Occipital lobe (tissue), 2 donors: ENCODE results near the gene CCDC171. TPM values are rescaled to one million over a fixed set of nuclear protein-coding genes. Genes with fewer than 3 reads are reported as not detected.

ENCODE experiments used
- DNase-seq: peaks from one replicate; lab custom pipeline; 2025; lab: John Stamatoyannopoulos, UW
- total RNA-seq: library from RNA; depleted of rRNA; stranded (reverse); fragments of >200 nt; gene quantifications from one replicate; pipeline ENCODE4 v1.2.3, GENCODE V29; 2014

Gene CCDC171
- total RNA-seq, 1 donor from 2014 or later: 56.5 TPM

DNA sequence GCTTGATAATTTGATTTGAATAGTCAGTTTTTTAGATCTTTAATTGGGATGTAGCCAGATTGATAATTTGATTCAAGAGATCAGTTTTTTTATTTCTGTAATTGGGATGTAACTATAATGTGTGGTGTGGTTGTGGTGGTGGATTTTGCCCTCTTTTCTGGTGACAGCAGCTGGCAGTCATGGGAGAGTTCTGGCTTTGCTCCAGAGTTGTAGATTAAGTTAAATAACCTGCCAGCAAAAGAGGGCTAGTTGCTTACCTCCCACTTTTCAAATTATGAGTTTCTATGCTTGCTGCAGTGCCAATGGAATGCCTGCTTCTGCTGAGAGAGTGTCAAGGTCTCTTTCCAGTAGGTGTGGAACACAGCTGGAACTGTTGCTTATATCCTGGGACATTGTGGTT, 315.1 kb downstream of the CCDC171 start:
- no peak for DNase-seq

DNA sequence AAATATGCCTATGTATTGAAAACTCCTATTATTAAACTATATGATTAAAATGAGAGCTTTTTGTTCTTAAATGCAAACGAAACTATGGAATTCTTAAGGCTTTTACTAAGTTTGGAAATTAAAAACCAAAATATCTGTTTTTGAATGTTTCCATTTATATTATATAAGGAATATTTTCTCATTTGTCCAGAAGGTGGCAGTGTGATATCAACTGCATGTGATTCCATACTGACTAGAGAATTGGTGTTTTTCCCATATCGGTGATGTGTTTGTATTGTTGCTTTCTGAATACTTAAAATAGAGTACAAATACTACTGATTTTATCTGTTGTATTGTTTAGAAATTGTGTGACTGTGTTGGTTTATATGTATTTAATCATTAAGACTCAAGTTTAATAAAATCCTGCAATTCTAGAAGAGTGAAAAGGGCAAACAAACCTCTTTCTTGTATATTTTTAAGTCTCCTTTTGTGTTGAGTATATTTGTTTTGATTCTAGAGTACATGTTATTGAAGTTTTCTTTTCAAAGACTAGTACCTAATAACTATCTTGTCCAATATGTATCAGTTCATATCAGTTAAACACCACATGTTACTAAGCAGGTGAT, 320.8 kb downstream of the CCDC171 start:
- no peak for DNase-seq

DNA sequence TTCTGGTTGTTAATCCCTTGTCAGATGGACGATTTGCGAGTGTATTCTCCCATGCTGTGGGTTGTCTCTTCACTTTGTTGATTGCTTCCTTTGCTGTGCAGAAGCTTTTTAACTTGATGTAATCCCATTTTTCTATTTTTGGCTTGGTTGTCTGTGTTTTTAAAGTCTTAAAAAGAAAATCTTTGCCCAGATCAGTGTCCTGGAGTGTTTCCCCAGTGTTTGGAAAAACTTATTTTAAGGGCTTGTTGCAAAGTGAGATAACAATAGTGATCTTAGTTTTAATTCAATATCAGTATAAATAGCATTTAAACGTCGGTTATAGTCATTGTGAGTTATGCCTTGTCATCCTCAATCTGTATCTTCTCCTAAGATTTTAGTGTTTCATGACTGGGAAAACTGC, 329.5 kb downstream of the CCDC171 start:
- DNase-seq: no peak

DNA sequence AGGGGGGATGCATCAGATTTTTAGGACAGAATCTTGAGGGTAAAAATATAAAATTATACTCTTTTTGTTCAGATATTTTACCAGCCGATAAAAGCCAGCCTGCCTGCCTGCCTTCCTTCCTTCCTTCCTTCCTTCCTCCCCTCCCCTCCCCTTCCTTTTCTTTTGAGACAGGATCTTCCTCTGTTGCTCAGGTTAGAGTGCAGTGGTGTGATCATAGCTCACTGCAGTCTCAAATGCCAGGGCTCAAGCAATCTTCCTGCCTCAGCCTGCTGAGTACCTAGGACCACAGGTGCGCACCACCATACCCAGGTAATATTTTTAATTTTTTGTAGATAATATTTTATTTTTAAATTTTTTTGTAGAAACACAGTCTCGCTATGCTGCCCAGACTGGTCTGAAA, 330.0 kb downstream of the CCDC171 start:
- DNase-seq: no peak

DNA sequence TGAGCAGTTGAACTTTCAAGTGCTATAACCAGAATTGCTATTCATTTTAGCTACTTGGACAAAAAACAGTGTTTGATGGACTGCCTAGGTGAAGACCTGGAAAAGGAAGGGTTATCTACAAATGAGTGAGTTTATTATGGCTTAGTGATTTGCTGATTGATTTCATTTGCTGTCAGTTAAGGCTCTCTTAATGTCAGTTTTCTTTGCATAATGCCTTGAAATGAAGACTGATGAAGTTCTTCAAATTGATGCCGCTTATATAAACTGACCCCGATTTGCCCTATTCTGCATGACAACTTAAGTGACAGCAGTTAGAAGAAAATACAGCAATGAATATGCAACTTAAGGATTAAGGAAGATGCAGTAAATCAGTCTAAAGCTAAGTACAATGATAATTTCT, 332.6 kb downstream of the CCDC171 start:
- DNase-seq: no peak

DNA sequence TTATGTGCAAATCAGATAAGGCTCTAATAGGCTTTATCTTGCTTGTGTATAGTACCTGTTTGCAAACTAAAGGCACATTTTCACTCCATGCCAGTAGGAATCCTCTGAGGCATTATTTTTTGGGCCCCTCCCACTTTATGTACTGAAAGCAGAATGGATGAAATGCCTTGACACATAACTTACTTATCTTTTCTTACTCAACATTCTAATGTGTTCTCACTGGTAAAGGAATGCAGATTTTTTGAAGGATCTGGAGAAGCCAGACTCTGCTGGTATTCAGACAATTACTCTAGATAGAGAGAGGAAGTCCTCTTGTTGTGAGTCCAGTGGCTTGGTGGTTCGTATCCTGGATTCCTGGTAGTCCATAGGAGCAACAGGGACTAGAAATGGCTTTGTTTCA, 336.7 kb downstream of the CCDC171 start:
- DNase-seq: no peak

DNA sequence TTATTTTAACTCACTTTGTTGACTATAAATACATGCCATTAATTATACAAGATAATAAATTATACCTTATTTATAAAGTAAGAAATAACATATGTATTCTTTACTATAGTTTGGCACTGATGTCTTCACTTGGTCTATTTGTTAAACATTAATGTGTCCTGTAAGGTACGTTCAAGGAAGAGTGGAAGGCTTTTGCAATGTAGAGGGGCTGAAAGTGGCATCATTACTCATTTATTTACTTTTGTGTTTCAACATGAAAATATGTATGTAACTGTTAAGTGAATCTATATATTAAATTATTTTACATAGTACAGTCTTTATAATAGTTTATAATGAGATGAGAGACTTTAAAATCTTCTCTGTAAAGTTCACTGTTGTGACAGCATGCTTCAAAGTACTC, 348.7 kb downstream of the CCDC171 start:
- no peak for DNase-seq

DNA sequence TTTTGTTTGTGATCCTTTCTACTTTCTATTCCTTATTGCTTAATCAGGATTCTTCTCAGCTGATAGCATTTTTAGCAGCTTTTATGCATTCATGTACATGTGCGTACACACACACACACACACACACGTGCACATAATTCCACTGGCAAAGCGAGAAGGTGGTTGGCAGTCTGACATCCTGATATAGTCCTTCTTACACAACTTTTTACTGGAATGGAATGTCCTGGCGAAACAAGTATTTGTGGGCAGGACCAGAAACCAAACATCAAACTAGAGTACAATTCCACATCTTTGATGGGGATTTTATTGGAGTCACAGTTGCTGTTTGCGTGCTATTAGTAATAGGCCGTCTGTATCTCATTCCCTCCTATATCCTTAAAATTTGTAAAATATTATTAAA, 356.5 kb downstream of the CCDC171 start:
- DNase-seq: no peak

DNA sequence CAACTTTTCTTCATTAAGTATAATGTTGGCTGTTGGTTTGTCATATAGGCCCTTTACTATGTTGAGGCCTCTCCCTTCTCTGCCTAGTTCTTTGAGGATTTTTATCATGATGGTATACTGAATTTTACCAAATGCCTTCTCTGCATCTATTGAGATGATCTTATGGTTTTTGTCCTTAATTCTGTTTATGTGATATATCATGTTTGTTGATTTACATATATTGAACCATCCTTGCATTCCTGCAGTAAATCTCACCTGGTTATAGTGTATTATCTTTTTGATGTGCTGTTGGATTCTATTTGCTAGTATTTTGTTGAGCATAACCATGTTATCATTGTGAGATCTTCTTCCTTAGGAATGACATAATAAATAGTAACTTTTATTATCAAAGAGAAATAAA, 362.9 kb downstream of the CCDC171 start:
- no peak for DNase-seq

DNA sequence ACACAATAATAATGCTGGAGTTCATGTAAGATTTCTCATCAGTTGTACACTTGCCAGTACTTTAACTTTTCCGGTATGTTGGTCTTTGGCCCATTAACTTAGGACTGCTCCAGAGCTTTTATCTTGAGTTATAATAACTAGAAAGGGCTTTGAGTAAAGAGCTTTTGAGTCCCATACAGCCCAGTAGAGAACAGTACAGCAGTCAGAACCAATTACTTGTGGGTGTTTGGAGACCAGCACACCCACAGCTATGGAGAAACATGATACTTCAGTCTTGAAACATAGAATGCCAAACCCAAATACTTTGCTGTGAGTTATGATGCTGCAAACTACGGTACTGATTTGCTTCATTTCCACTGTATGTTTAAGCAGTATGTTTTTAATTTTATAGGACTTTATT, 374.3 kb downstream of the CCDC171 start:
- no peak for DNase-seq

DNA sequence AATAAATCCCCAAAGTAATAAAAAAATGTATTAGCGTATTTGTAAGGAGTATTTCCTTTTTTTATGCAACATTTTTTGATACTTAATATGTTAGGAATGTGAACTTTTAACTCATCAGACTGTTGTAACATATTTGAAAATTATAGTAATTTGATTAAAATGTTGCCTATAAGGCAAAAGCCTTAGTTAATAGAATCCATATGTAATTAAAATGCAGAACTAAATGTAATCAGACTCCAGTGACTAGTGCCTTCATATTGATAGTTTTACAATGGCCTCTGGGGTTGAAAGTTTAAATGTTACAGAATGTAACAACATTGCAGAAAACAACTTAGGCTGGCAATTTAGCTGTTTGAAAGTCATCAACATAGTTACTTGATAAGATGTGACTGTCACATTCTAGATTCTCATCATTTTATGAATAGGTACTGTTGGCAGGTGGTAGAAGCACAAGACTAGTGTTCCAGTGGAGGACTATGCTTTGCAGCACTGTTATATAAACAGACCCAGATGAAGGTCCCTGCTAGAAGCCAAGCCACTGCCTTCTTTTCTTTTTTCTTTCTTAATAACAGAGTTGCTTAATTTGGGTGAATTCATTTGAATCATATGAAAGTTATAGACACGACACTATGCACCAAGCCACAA, 382.9 kb downstream of the CCDC171 start:
- DNase-seq: no peak

DNA sequence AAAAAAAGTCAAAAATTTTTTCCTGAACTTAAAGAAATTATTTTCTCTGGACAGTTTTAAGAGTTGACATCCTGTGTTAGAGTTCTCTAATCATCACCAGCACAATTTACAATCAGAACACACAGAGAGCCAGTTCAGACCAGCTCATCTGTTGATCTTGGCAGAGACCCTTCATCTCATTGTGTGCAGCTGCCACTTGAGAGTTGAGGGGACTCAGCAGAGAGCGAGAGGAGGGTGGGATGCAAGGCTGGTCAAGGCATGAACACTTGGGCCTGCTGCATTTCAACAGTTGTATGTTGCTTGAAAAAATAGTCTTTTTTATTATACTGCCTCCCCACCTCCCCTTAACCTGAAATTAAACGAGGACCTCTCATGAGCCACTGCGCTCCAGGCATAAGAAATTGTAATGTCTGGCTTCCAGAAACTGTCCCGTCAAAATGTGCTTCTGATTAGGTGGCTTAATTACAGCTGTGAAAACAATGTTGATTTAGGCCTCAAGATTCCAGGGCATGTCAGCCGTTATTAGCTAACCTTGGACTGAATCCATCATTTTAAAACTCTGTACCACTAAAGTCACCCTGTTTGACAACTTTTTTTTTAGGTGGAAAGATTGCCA, 383.6 kb downstream of the CCDC171 start:
- DNase-seq: no peak

DNA sequence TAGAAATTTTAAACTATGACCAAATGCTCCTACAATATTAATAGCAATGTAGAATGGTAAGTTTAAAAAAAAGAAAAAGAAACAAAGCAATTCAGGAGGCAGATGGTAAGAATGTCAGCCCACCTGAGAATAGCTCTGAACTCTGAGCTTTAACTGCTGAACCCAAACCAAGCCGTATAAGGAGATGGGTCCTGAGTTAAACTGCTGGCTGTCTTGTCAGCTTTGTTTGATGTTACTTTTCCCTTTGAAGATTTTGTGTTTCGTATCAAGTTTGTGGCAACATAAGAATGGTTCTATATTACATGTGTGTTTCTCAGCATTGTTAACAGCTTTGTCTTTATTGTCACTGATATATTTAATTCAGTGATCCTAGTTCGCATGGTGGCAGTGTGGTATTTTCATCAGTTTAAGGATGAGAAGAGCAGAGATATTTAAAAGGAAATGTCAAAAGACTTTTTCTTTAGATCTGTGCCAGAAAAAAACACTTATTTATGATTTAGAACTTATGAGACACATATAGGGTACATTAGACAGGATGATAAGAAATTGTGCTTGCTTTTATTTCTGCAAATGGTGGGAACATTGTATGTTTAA, 390.1 kb downstream of the CCDC171 start:
- DNase-seq: no peak

DNA sequence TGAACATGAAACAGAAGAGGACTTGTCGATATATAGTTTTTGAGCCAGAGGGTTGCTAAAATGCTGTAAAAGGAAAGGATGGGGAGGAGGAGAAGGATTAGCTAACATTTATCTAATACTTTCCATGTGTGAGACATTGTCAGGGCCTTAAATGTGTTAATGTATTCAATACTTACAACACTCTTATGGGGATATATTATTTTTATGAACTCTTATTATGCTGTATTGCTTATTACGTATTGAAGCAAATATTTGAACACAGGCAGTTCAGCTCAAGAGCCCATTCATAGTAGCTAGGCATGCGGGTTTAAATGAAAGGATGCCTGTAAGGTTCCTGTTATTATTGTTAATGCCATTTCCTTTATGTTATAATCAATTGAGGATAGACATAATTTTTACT, 391.5 kb downstream of the CCDC171 start:
- no peak for DNase-seq

DNA sequence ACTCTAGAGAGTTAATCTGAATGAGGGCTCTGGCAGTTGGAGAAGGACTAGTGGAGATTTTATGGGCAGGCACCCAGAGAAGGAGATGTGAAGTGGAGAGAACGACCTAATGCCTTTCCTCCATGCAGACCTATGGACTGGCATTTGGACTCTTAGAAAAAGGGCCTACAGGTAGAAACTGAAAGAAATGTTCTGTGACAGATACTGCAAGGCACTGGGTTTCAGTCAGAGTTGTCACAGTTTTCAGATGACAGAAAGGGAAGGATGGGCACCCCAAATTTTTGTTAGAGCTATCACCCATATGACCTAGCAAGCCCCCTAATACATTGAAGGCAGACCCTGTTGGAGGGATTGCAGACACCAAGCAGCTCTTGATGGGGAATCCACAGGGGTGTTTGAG, 406.8 kb downstream of the CCDC171 start:
- no peak for DNase-seq

DNA sequence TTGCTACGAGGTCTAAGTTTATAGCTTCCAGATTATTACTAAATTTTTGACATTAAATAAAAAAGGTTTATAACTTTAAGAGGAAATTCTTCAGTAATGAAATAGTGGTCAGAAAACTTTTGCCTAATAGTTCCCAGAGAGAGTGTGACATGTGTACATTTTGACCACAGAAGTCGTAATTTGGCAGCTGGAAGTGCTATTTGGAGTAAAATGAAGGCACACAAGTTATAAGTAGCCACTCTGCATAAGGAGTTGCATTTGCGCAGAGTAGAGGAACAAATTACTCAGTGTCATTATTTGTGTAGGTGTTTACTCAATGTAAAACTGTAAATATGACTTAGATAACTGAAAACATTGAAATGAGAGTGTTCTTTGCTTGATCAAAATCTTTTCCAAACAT, 408.4 kb downstream of the CCDC171 start:
- no peak for DNase-seq

DNA sequence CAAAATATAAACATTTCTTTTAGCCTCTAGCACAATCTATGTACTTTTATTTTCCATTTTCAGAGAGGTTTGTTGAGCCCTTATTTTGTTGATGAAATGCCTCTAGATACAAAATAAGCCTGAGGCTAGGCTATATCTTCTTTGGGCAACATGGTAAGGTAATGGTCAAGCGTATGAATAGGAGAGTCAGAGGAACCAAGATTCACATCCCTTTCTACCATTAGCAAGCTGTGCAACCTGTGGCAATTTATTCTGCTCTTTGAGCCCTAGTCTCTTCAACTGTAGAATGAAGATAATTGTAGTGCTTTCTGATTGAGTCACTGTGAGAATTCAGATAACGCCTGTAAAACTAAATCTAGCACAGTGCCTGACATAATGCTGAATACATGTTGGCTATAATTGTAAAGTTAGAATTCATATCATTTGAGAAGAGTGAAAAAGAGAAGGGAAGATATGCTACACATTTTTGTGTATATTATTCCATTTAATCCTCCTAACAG, 412.5 kb downstream of the CCDC171 start:
- no peak for DNase-seq

DNA sequence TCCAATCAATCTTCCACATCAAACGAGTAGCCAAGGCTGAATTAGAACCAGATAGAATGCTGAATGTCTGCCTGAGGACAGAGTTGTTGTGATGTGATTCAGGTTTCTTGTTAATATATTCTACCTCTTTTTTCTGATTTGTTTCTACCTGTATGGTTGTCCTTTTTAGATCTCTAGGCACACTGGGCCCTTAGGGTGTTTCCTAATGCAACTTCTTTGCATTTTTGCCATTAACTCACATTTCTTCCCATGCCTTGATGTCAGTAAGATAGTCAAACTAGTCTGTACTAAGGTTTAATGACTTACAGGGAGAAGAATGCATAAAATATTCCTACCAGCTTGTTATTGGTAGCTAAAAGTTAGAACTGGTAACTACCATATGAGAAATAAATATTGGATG, 413.6 kb downstream of the CCDC171 start:
- DNase-seq: no peak

DNA sequence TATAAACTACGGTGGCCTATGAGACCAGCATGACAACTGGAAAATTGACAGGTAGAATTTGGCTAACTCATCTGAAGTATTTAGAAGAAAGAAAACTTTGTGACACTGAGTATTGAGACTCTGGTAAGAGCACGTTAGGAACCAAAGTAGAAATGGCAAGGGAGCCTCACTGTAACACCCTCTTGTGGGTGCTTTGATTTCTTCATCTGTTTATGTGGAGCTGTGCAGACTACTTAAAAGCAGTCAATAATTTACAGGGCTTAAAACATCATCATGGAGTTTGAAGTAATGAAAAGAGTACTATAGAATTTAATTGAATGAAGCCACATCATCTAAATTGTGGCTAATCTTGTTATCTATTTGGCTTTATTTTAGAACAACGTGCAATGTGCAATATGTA, 414.2 kb downstream of the CCDC171 start:
- DNase-seq: no peak

DNA sequence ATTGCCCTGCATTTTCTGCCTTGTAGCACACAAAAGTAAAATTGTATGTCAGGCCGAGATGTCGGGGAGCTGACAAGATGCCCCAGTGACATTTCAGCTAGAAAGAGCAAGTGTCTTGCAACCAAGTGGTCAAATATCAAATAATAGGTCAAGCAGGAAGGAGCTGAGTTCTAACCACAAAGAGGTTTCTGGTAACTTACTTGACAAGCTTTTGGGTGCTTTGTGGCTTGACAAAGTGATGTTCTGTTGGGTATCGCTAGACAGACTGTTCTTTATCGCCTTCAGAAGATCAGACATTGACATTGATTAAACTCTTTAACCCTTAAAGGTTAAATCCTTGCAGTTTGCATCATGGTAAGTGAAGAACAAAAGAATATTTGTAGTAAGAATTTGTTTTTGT, 419.9 kb downstream of the CCDC171 start:
- no peak for DNase-seq

DNA sequence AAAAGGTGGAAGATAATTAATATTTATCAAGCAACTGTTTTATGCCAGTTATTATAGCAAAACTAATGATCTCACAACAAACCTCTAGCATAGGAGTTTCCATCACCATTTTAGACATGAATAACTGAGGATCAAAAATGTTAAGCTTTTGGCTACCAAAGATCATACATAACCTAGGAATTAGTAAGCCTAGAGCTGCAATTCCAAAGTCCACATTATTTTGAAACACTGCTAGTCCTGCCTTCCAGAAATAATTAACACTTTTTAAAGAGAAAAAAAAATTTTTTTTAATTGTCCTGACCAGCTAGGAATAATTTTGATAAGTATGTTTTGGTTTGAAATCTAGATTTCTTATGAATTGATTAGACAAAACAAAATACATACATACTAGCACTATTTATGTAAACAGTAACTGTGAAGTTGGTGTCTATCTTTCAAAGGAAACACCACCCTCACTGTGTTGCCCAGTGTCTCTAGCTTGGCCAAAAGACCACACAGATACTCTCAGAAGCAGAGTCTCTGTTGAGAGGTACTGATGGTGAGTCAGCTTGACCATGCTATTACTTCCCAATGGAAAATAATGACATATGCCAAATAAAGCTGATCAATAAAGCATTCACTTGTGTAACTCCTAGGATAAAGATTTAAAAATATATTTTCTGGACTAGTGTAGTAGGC, 422.4 kb downstream of the CCDC171 start:
- DNase-seq: no peak

DNA sequence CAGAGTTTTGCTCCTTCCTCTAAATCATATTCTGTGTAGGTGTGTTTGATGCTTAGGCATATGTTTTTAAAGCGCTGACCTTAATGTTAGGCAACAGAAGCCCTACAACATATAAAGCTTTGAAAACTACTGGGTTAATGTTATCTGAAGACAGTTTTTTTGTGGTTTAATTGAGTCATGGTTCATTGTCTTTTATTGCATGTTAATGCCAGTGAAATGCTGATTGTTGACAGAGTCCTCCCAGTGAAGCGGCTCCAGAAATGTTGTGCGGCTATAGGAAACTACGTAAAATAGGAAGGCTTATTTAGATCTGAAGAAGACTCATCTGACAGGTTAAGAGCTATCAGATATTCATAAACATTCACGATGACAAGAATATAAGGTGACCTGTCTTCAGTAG, 424.6 kb downstream of the CCDC171 start:
- no peak for DNase-seq
